ENCODE data around the gene ATP10B.

DNA sequence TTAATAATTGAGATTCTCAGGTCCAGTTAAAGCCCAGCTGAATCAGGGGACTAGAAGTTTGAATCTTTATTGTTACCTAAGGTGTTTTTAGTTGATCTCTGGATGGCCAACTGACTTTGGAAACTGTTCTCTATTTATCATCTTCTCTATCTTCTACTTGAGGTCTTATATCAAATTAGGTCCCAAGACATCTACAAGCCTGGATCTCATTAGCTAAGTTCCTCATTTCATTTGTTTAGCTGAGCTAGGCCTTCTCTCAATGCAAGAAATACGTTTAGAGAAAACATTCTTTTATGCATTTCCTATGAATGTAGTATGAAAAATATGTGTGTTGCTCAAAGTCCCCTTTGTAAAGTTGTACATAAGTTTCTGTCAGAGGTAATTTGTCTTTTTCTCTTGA is 233.7 kb downstream of the ATP10B start:
- TF ChIP-seq, protein P1, sequence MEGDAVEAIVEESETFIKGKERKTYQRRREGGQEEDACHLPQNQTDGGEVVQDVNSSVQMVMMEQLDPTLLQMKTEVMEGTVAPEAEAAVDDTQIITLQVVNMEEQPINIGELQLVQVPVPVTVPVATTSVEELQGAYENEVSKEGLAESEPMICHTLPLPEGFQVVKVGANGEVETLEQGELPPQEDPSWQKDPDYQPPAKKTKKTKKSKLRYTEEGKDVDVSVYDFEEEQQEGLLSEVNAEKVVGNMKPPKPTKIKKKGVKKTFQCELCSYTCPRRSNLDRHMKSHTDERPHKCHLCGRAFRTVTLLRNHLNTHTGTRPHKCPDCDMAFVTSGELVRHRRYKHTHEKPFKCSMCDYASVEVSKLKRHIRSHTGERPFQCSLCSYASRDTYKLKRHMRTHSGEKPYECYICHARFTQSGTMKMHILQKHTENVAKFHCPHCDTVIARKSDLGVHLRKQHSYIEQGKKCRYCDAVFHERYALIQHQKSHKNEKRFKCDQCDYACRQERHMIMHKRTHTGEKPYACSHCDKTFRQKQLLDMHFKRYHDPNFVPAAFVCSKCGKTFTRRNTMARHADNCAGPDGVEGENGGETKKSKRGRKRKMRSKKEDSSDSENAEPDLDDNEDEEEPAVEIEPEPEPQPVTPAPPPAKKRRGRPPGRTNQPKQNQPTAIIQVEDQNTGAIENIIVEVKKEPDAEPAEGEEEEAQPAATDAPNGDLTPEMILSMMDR (IDR thresholded peaks at IDR 0.05): no peak
- no peak for TF ChIP-seq POLR2A (IDR thresholded peaks at IDR 0.05)
